H9 (cell line): ENCODE results near the gene NBEAL2. TPM values are rescaled to one million over a fixed set of nuclear protein-coding genes. Genes with fewer than 3 reads are reported as not detected.

Experiments used
- DNase-seq: peaks from one replicate; pipeline ENCODE4 v3.0.0-alpha.2; 2017
- H2AFZ ChIP-seq: one replicate; pipeline ENCODE4 v1.6.1; 2013; ENCODE audit warnings: mild to moderate bottlenecking, low read length, control low read depth, moderate library complexity
- H2AK5ac ChIP-seq: 2 replicates; pipeline ENCODE4 v1.6.1; 2013; ENCODE audit warnings: low read length, control low read depth, mixed read lengths; ENCODE audit not compliant: insufficient read length
- H2BK120ac ChIP-seq: one replicate; pipeline ENCODE4 v1.6.1; 2013; ENCODE audit warnings: low read depth, mild to moderate bottlenecking, low read length, control low read depth, inconsistent platforms; ENCODE audit not compliant: poor library complexity, severe bottlenecking
- H2BK12ac ChIP-seq: 2 replicates; pipeline ENCODE4 v1.6.1; 2013; ENCODE audit warnings: low read length, control low read depth, mixed read lengths, low read depth; ENCODE audit not compliant: insufficient read length
- H2BK15ac ChIP-seq: 2 replicates; pipeline ENCODE4 v1.6.1; 2013; ENCODE audit warnings: low read depth, low read length, control low read depth
- H2BK20ac ChIP-seq: one replicate; pipeline ENCODE4 v1.6.1; 2013; ENCODE audit warnings: low read depth, mild to moderate bottlenecking, low read length, control low read depth, inconsistent platforms; ENCODE audit not compliant: poor library complexity, severe bottlenecking
- H2BK5ac ChIP-seq: 2 replicates; pipeline ENCODE4 v1.6.1; 2013; ENCODE audit warnings: low read length, control low read depth, mixed read lengths; ENCODE audit not compliant: insufficient read length
- H3K14ac ChIP-seq: 2 replicates; pipeline ENCODE4 v1.6.1; 2013; ENCODE audit warnings: low read length, control low read depth; ENCODE audit not compliant: insufficient read depth
- H3K18ac ChIP-seq: 2 replicates; pipeline ENCODE4 v1.6.1; 2013; ENCODE audit warnings: low read depth, mild to moderate bottlenecking, mixed read lengths, low read length, control low read depth; ENCODE audit not compliant: insufficient read length
- H3K23ac ChIP-seq: 2 replicates; pipeline ENCODE4 v1.6.1; 2013; ENCODE audit warnings: low read length, control low read depth, mixed read lengths, low read depth; ENCODE audit not compliant: insufficient read length
- H3K23me2 ChIP-seq: 2 replicates; pipeline ENCODE4 v1.6.1; 2013; ENCODE audit warnings: low read depth, mild to moderate bottlenecking, mixed read lengths, low read length, control low read depth; ENCODE audit not compliant: insufficient read length, poor library complexity, severe bottlenecking
- H3K27ac ChIP-seq: 2 replicates; pipeline ENCODE4 v1.5.1; 2013; ENCODE audit warnings: low read length, control low read depth, mixed read lengths, low read depth; ENCODE audit not compliant: insufficient read length
- H3K27me3 ChIP-seq: 2 replicates; pipeline ENCODE4 v1.6.1; 2013; ENCODE audit warnings: low read length, control low read depth, inconsistent platforms; ENCODE audit not compliant: insufficient read depth
- H3K4ac ChIP-seq: 2 replicates; pipeline ENCODE4 v1.6.1; 2013; ENCODE audit warnings: low read depth, mild to moderate bottlenecking, control low read depth, inconsistent platforms, low read length, moderate library complexity
- H3K4me1 ChIP-seq: 2 replicates; pipeline ENCODE4 v1.6.1; 2013; ENCODE audit warnings: low read length, control low read depth, inconsistent platforms; ENCODE audit not compliant: insufficient read depth
- H3K4me2 ChIP-seq: 2 replicates; pipeline ENCODE4 v1.6.1; 2013; ENCODE audit warnings: low read length, control low read depth, mixed read lengths; ENCODE audit not compliant: insufficient read length, insufficient read depth
- H3K56ac ChIP-seq: 2 replicates; pipeline ENCODE4 v1.6.1; 2013; ENCODE audit warnings: low read depth, mild to moderate bottlenecking, mixed read lengths, low read length, control low read depth; ENCODE audit not compliant: insufficient read length
- H3K79me1 ChIP-seq: 2 replicates; pipeline ENCODE4 v1.6.1; 2013; ENCODE audit warnings: low read depth, mild to moderate bottlenecking, moderate library complexity, low read length, control low read depth, inconsistent platforms; ENCODE audit not compliant: insufficient read depth, poor library complexity, severe bottlenecking
- H3K79me2 ChIP-seq: 2 replicates; pipeline ENCODE4 v1.6.1; 2013; ENCODE audit warnings: low read length, control low read depth, inconsistent platforms; ENCODE audit not compliant: insufficient read depth
- H3K9ac ChIP-seq: 2 replicates; pipeline ENCODE4 v1.6.1; 2013; ENCODE audit warnings: low read length, control low read depth, mixed read lengths; ENCODE audit not compliant: insufficient read length; ENCODE audit errors: extremely low read depth
- H3K9me3 ChIP-seq: one replicate; pipeline ENCODE4 v1.6.1; 2013; ENCODE audit warnings: low read depth, low read length, inconsistent platforms; ENCODE audit not compliant: control insufficient read depth
- H3T11ph ChIP-seq: one replicate; pipeline ENCODE4 v1.6.1; 2013; ENCODE audit warnings: mild to moderate bottlenecking, low read length, control low read depth, inconsistent platforms
- H4K20me1 ChIP-seq: one replicate; pipeline ENCODE4 v1.6.1; 2013; ENCODE audit not compliant: control insufficient read depth, insufficient read length, insufficient read depth
- H4K5ac ChIP-seq: 2 replicates; pipeline ENCODE4 v1.6.1; 2013; ENCODE audit warnings: low read depth, mild to moderate bottlenecking, mixed read lengths, low read length, control low read depth; ENCODE audit not compliant: insufficient read length
- H4K8ac ChIP-seq: replicated peaks from 2 replicates; pipeline ENCODE4 v1.6.1; 2013; ENCODE audit warnings: low read length, control low read depth, mixed read lengths, low read depth; ENCODE audit not compliant: insufficient read length
- H4K91ac ChIP-seq: 2 replicates; pipeline ENCODE4 v1.6.1; 2013; ENCODE audit warnings: low read depth, mild to moderate bottlenecking, moderate library complexity, mixed read lengths, low read length, control low read depth; ENCODE audit not compliant: insufficient read length
- H3K27ac Mint-ChIP-seq, 3 experiments: 2 replicates in 2 of 3; 3 replicates in 1 of 3; pipeline ENCODE4 v1.8.0; 2020 to 2021; ENCODE audit warnings: mixed read lengths in 3 of 3, mild to moderate bottlenecking in 1 of 3, moderate library complexity in 1 of 3
- H3K27me3 Mint-ChIP-seq: 2 replicates; pipeline ENCODE4 v1.8.0; 2021; ENCODE audit warnings: low read depth, mild to moderate bottlenecking, moderate library complexity, mixed read lengths
- H3K36me3 Mint-ChIP-seq, 3 experiments: 2 replicates in 2 of 3; 3 replicates in 1 of 3; pipeline ENCODE4 v1.8.0; 2020 to 2021; ENCODE audit warnings: low read depth in 3 of 3, mixed read lengths in 3 of 3; ENCODE audit not compliant: insufficient read depth in 1 of 3
- H3K4me1 Mint-ChIP-seq, 2 experiments: 2 replicates each; pipeline ENCODE4 v1.8.0; 2020; ENCODE audit warnings: mixed read lengths in 2 of 2
- H3K4me3 Mint-ChIP-seq, 2 experiments: 2 replicates in 1 of 2; 3 replicates in 1 of 2; pipeline ENCODE4 v1.8.0; 2020 to 2021; ENCODE audit warnings: mild to moderate bottlenecking in 2 of 2, mixed read lengths in 2 of 2, moderate library complexity in 1 of 2
- H3K9me3 Mint-ChIP-seq, 2 experiments: 2 replicates in 1 of 2; 3 replicates in 1 of 2; pipeline ENCODE4 v1.8.0; 2020; ENCODE audit warnings: mild to moderate bottlenecking in 2 of 2, mixed read lengths in 2 of 2, moderate library complexity in 1 of 2
- WGBS: extraction: QIAGEN DNeasy Blood & Tissue Kit; methylation state at CpG from one replicate; pipeline ENCODE4 v1.1.7; 2013; ENCODE audit warnings: missing lambda C conversion rate, low lambda C conversion rate, mixed read lengths; ENCODE audit not compliant: insufficient read length; ENCODE audit errors: extremely low coverage; 5-methylcytosine and 5-hydroxymethylcytosine counted together
- total RNA-seq: library from RNA; stranded (reverse); gene quantifications from 2 replicates; pipeline ENCODE4 v1.2.1, GENCODE V29; 2021
- TF ChIP-seq, protein P1 (sequence below): fragments of 200-600 bp; sonication (generic); conservative IDR thresholded peaks from 3 replicates; pipeline ENCODE4 v1.8.0; 2021; ENCODE audit warnings: antibody characterized with exemption, mild to moderate bottlenecking

NBEAL2 gene
- total RNA-seq, 1 experiment from 2014 or later: 52.1 TPM

DNA sequence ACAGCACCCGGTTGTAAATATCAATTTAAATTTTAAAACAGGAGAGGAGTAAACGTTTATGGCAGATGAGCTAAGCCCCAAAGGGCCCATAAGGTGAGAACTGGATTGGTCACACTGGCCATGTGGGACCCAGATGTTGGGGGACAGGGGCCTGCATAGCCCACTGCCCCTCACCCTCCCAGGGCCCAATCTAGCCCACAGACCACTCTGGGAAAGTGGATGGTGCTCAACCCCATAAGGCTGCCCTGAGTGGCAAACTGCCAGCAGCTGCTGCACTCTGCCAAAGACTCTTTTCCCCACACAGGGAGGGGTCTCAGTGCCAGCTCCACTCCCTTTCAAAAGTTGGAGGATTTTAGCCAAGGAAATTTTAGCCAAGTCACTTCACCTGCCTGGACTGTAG is 45.4 kb upstream of the NBEAL2 start:
- Mint-ChIP-seq H3K36me3 (peaks cover 12 to 28% (median 23%) of the 10 kb centered on the region in 3 experiments; a peak in 6 of 7 replicates), H3K27ac (0 out of 7 replicates have a peak overlapping the region, but pooled peaks of 1 of the 3 experiments have one; percentile 66), H3K27me3 (no peaks in the 10 kb centered on the region), H3K9me3 (no peaks in the 10 kb centered on the region), H3K4me3 (no peak overlapping the region), H3K4me1 (peaks cover 42 to 43% of the 10 kb centered on the region in 2 experiments)
- Histone ChIP-seq H2BK20ac (no peak overlapping the region), H4K5ac (no peak overlapping the region), H3K4me1 (peaks cover 8% of the 10 kb centered on the region; the same call in 1 of the 2 replicates), H3K27ac (no peak overlapping the region), H2BK120ac (no peak overlapping the region), H3K4ac (no peak overlapping the region), H4K8ac (no peak overlapping the region), H2AK5ac (no peak overlapping the region), H4K20me1 (no peaks in the 10 kb centered on the region), H3K4me2 (no peak overlapping the region), H3K79me1 (peaks cover 4% of the 10 kb centered on the region), H2BK15ac (no peak overlapping the region), H3K27me3 (no peaks in the 10 kb centered on the region), H3K23me2 (no peaks in the 10 kb centered on the region), H3K56ac (no peak overlapping the region), H3K14ac (no peak overlapping the region), H2AFZ (no peak overlapping the region), H4K91ac (no peak overlapping the region), H3K79me2 (peaks cover 6% of the 10 kb centered on the region; the same call in 1 of the 2 replicates), H3K23ac (no peak overlapping the region), H2BK5ac (no peak overlapping the region), H3K18ac (no peak overlapping the region), H2BK12ac (no peak overlapping the region), H3T11ph (no peak overlapping the region), H3K9me3 (no peaks in the 10 kb centered on the region), H3K9ac (no peak overlapping the region)
- TF ChIP-seq, protein P1, sequence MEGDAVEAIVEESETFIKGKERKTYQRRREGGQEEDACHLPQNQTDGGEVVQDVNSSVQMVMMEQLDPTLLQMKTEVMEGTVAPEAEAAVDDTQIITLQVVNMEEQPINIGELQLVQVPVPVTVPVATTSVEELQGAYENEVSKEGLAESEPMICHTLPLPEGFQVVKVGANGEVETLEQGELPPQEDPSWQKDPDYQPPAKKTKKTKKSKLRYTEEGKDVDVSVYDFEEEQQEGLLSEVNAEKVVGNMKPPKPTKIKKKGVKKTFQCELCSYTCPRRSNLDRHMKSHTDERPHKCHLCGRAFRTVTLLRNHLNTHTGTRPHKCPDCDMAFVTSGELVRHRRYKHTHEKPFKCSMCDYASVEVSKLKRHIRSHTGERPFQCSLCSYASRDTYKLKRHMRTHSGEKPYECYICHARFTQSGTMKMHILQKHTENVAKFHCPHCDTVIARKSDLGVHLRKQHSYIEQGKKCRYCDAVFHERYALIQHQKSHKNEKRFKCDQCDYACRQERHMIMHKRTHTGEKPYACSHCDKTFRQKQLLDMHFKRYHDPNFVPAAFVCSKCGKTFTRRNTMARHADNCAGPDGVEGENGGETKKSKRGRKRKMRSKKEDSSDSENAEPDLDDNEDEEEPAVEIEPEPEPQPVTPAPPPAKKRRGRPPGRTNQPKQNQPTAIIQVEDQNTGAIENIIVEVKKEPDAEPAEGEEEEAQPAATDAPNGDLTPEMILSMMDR: no peak
- DNase-seq: no peak
- no CpG with 5 or more reads among the region's 2 CpGs for WGBS
